Measurements from ENCODE around the gene CLTB. TPM values are rescaled to one million over a fixed set of nuclear protein-coding genes. Genes with fewer than 3 reads are reported as not detected.

CLTB gene
- 26.2 TPM for polyA plus RNA-seq (2013)

- H3K4me1 ChIP-seq (ENCODE audit: control extremely low read depth in 1 of 4, control insufficient read depth in 4 of 4, insufficient read depth in 4 of 4, low read length in 3 of 4), result peaks cover 2 to 15% (median 14%) of the 10 kb centered on the region in 4 experiments
- peak; percentile 87 to 93 (median 93) for DNase-seq
- 1% methylated on average over 99 of the region's 107 CpGs for WGBS (ENCODE audit: insufficient coverage)
These were observed at the start of gene CLTB for GRCh38 chr5:176415952-176416924. TSS of gene CLTB (minus strand) at chr5:176416539. CDS start at chr5:176416363, 176 bp downstream.

GRCh38 chr5:176463113-176463764 lies 46.9 kb upstream of the CLTB start:
- WGBS (ENCODE audit: insufficient coverage), result 100% methylated on average over 2 of the region's 7 CpGs
- ChIA-PET POLR2A (no interaction called here), CTCF (interaction anchor here (0.6 to 1.3 kb wide), 4 partner anchors 11 to 149 kb away, joined by 3 to 4 read pairs (median 4); no protein-coding TSS in a partner anchor)
- Histone ChIP-seq H3K9me3 (ENCODE audit: control extremely low read depth in 1 of 5, control insufficient read depth in 4 of 5, insufficient read depth in 2 of 5, low read depth in 1 of 5, low read length in 4 of 5) (no peaks in the 10 kb centered on the region), H3K27ac (ENCODE audit: insufficient read depth in 1 of 2, low read depth in 1 of 2, low read length in 2 of 2, poor library complexity in 1 of 2, severe bottlenecking in 2 of 2) (no peak overlapping the region), H3K4me3 (ENCODE audit: control insufficient read depth in 1 of 7, extremely low read depth in 1 of 7, insufficient read depth in 4 of 7, low read depth in 2 of 7, low read length in 6 of 7) (no peak overlapping the region), H3K4me1 (ENCODE audit: control extremely low read depth in 1 of 4, control insufficient read depth in 4 of 4, insufficient read depth in 4 of 4, low read length in 3 of 4) (peaks cover 0 to 12% (median 0%) of the 10 kb centered on the region in 4 experiments), H3K36me3 (ENCODE audit: control insufficient read depth in 4 of 4, insufficient read depth in 4 of 4, low read length in 3 of 4) (peaks cover 0 to 5% (median 2%) of the 10 kb centered on the region in 4 experiments), H3K27me3 (replicated peaks in 2 of 5; ENCODE audit: control insufficient read depth in 4 of 5, insufficient read depth in 5 of 5, low read length in 4 of 5) (no peaks in the 10 kb centered on the region)
- no peak for DNase-seq

More at GRCh38 chr5:176415952-176416924, at the start of gene CLTB:
- Histone ChIP-seq H3K36me3 (ENCODE audit: control insufficient read depth in 4 of 4, insufficient read depth in 4 of 4, low read length in 3 of 4) (no peaks in the 10 kb centered on the region), H3K4me3 (ENCODE audit: control insufficient read depth in 1 of 7, extremely low read depth in 1 of 7, insufficient read depth in 4 of 7, low read depth in 2 of 7, low read length in 6 of 7) (peak within 1 kb of the TSS; percentile 46 to 85 (median 75)), H3K27ac (ENCODE audit: insufficient read depth in 1 of 2, low read depth in 1 of 2, low read length in 2 of 2, poor library complexity in 1 of 2, severe bottlenecking in 2 of 2) (peak within 1 kb of the TSS in 1 of 2 experiments; percentile 65), H3K9me3 (ENCODE audit: control extremely low read depth in 1 of 5, control insufficient read depth in 4 of 5, insufficient read depth in 2 of 5, low read depth in 1 of 5, low read length in 4 of 5) (peaks cover 0 to 5% (median 0%) of the 10 kb centered on the region in 5 experiments), H3K27me3 (replicated peaks in 2 of 5; ENCODE audit: control insufficient read depth in 4 of 5, insufficient read depth in 5 of 5, low read length in 4 of 5) (no peaks in the 10 kb centered on the region)
- CTCF ChIA-PET, result interaction anchor here (0.6 to 2.2 kb wide), 22 partner anchors 9 to 664 kb away, joined by 3 to 13 read pairs (median 4); partner anchors contain the start of genes FAF2 and RNF44
- POLR2A ChIA-PET, result interaction anchor here (1.3 to 1.7 kb wide), 2 partner anchors 32 to 122 kb away, joined by 5 to 8 read pairs; partner anchors contain the start of gene FAF2

DNA sequence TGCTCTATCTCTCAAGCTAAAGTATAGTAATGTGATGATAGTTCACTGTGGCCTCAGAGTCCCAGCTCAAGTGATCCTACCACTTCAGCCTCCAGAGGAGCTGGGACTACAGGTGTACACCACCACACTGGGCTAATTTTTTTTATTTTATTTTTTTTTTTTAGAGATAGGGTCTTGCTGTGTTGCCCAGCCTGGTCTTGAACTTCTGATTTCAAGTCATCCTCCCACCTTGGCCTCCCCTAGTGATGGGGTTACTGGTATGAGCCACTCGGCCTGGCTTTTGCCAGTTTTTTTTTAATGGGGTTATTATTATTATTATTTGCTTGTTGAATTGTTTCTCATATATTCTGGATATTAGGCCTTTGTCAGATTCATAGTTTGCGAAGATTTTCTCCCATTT lies 45.0 kb upstream of the CLTB start:
- Histone ChIP-seq H3K27me3 (replicated peaks in 2 of 5; ENCODE audit: control insufficient read depth in 4 of 5, insufficient read depth in 5 of 5, low read length in 4 of 5) (no peaks in the 10 kb centered on the region), H3K27ac (ENCODE audit: insufficient read depth in 1 of 2, low read depth in 1 of 2, low read length in 2 of 2, poor library complexity in 1 of 2, severe bottlenecking in 2 of 2) (no peak overlapping the region), H3K9me3 (ENCODE audit: control extremely low read depth in 1 of 5, control insufficient read depth in 4 of 5, insufficient read depth in 2 of 5, low read depth in 1 of 5, low read length in 4 of 5) (no peaks in the 10 kb centered on the region), H3K4me3 (ENCODE audit: control insufficient read depth in 1 of 7, extremely low read depth in 1 of 7, insufficient read depth in 4 of 7, low read depth in 2 of 7, low read length in 6 of 7) (no peak overlapping the region), H3K4me1 (ENCODE audit: control extremely low read depth in 1 of 4, control insufficient read depth in 4 of 4, insufficient read depth in 4 of 4, low read length in 3 of 4) (peaks cover 0 to 4% (median 0%) of the 10 kb centered on the region in 4 experiments), H3K36me3 (ENCODE audit: control insufficient read depth in 4 of 4, insufficient read depth in 4 of 4, low read length in 3 of 4) (peaks cover 0 to 5% (median 1%) of the 10 kb centered on the region in 4 experiments)
- WGBS (ENCODE audit: insufficient coverage), result no CpG with 5 or more reads among the region's 2 CpGs
- DNase-seq, result no peak
- ChIA-PET POLR2A (no interaction called here), CTCF (interaction anchor here (1.1 kb wide), 1 partner anchor 44 kb away, joined by 4 read pairs; no protein-coding TSS in a partner anchor)

DNA sequence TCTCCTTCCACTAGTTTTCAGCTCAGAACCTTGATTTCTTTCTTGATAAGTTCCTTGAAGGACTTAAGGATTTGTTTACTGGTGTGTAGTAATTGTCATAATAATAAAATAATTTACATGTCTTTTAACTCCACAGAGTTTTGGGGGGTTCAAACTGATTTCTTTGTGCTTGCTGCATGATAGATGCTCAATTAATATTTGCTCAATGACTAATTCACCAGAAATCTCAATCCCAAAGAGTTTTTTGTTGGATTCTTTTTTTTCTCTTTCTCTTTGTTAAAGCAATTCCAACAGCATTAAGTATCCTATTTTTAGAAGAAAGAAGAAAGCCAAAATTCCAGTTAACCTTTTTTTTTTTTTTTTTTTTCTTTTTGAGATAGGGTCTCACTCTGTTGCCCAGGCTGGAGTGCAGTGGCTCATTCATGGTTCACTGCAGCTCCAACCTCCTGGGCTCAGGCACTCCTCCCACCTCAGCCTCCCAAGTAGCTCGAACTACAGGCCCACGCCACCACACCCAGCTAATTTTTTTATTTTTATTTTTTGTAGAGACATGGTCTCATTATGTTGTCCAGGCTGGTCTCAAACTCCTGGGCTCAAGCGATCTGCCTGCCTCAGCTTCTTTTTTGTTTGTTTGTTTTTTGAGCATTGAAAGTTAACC lies 42.7 kb upstream of the CLTB start:
- ChIA-PET CTCF (interaction anchor here (1.1 kb wide), 1 partner anchor 11 kb away, joined by 4 read pairs; the partner anchor contains the start of gene FAF2), POLR2A (no interaction called here)
- Histone ChIP-seq H3K36me3 (ENCODE audit: control insufficient read depth in 4 of 4, insufficient read depth in 4 of 4, low read length in 3 of 4) (peaks cover 0 to 6% (median 2%) of the 10 kb centered on the region in 4 experiments), H3K4me1 (ENCODE audit: control extremely low read depth in 1 of 4, control insufficient read depth in 4 of 4, insufficient read depth in 4 of 4, low read length in 3 of 4) (no peaks in the 10 kb centered on the region), H3K27ac (ENCODE audit: insufficient read depth in 1 of 2, low read depth in 1 of 2, low read length in 2 of 2, poor library complexity in 1 of 2, severe bottlenecking in 2 of 2) (no peak overlapping the region), H3K9me3 (ENCODE audit: control extremely low read depth in 1 of 5, control insufficient read depth in 4 of 5, insufficient read depth in 2 of 5, low read depth in 1 of 5, low read length in 4 of 5) (no peaks in the 10 kb centered on the region), H3K4me3 (ENCODE audit: control insufficient read depth in 1 of 7, extremely low read depth in 1 of 7, insufficient read depth in 4 of 7, low read depth in 2 of 7, low read length in 6 of 7) (no peak overlapping the region), H3K27me3 (replicated peaks in 2 of 5; ENCODE audit: control insufficient read depth in 4 of 5, insufficient read depth in 5 of 5, low read length in 4 of 5) (no peaks in the 10 kb centered on the region)
- WGBS (ENCODE audit: insufficient coverage), result no CpG with 5 or more reads among the region's 3 CpGs
- DNase-seq, result no peak

DNA sequence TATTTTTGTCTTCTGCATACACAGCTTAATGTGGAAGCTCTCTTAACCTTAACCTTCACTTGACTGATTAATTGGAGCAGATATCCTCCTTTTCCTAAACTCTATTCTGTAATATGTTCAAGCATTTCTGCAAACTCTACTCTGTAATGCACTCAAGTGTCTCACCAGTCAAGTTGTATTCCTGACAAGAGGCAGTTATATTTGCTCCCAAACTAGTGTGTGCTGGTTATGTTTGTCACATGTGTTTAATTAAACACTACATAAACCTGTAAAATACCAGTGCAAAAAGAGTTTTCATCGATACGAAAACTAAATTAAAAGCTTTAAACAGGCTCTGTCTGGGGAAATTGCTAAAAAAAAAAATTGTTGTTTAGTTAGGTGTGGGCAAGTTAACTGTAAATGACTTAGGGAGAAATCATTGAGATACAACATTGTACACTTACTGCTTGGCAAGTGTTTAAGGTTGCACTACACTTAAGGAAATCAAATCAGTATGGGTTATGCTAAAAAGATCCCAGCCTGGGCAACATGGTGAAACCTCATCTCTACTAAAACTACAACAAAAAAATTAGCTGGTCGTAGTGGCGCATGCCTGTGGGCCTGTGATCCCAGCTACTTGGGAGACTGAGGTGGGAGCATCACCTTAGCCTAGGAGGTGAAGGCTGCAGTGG lies 38.5 kb upstream of the CLTB start:
- Histone ChIP-seq H3K36me3 (ENCODE audit: control insufficient read depth in 4 of 4, insufficient read depth in 4 of 4, low read length in 3 of 4) (peaks cover 0 to 17% (median 4%) of the 10 kb centered on the region in 4 experiments), H3K4me3 (ENCODE audit: control insufficient read depth in 1 of 7, extremely low read depth in 1 of 7, insufficient read depth in 4 of 7, low read depth in 2 of 7, low read length in 6 of 7) (no peak overlapping the region), H3K27ac (ENCODE audit: insufficient read depth in 1 of 2, low read depth in 1 of 2, low read length in 2 of 2, poor library complexity in 1 of 2, severe bottlenecking in 2 of 2) (no peak overlapping the region), H3K27me3 (replicated peaks in 2 of 5; ENCODE audit: control insufficient read depth in 4 of 5, insufficient read depth in 5 of 5, low read length in 4 of 5) (no peaks in the 10 kb centered on the region), H3K4me1 (ENCODE audit: control extremely low read depth in 1 of 4, control insufficient read depth in 4 of 4, insufficient read depth in 4 of 4, low read length in 3 of 4) (peaks cover 0 to 4% (median 2%) of the 10 kb centered on the region in 4 experiments), H3K9me3 (ENCODE audit: control extremely low read depth in 1 of 5, control insufficient read depth in 4 of 5, insufficient read depth in 2 of 5, low read depth in 1 of 5, low read length in 4 of 5) (no peaks in the 10 kb centered on the region)
- DNase-seq, result no peak
- POLR2A ChIA-PET, result no interaction called here
- CTCF ChIA-PET, result no interaction called here
- WGBS (ENCODE audit: insufficient coverage), result 97% methylated on average over 4 of the region's 4 CpGs

DNA sequence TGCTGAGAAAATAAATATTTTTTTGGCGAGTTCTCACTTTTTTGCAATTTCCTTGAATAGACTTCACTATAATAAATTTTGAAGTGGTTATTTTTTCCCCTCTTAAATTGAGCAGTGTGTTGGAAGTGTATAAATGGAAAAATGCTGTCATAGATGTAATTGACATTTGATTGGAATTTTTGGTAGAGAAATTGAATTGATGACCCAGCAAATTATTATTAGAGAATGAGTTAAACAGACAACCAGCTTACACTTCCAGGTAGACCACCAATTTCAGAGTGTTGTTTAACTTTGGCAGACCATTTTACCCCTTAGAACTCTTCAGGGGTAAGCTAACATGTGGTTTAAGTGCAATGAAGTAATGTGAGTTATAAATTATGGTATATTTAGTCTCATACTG lies 33.7 kb upstream of the CLTB start:
- WGBS (ENCODE audit: insufficient coverage), result no CpG with 5 or more reads among the region's 1 CpG
- H3K4me1 ChIP-seq (ENCODE audit: control extremely low read depth in 1 of 4, control insufficient read depth in 4 of 4, insufficient read depth in 4 of 4, low read length in 3 of 4), result peaks cover 4 to 28% (median 21%) of the 10 kb centered on the region in 4 experiments
- peaks cover 0 to 16% (median 4%) of the 10 kb centered on the region in 4 experiments for H3K36me3 ChIP-seq (ENCODE audit: control insufficient read depth in 4 of 4, insufficient read depth in 4 of 4, low read length in 3 of 4)
- CTCF ChIA-PET, result interaction anchor here (1.1 to 1.5 kb wide), 2 partner anchors 19 to 87 kb away, joined by 3 read pairs; partner anchors contain the start of gene RNF44
- POLR2A ChIA-PET, result interaction anchor here (0.7 kb wide), 1 partner anchor 45 kb away, joined by 5 read pairs; no protein-coding TSS in a partner anchor
- no peaks in the 10 kb centered on the region for H3K27me3 ChIP-seq (replicated peaks in 2 of 5; ENCODE audit: control insufficient read depth in 4 of 5, insufficient read depth in 5 of 5, low read length in 4 of 5)
- H3K27ac ChIP-seq (ENCODE audit: insufficient read depth in 1 of 2, low read depth in 1 of 2, low read length in 2 of 2, poor library complexity in 1 of 2, severe bottlenecking in 2 of 2), result no peak overlapping the region
- no peak for DNase-seq
- no peaks in the 10 kb centered on the region for H3K9me3 ChIP-seq (ENCODE audit: control extremely low read depth in 1 of 5, control insufficient read depth in 4 of 5, insufficient read depth in 2 of 5, low read depth in 1 of 5, low read length in 4 of 5)
- H3K4me3 ChIP-seq (ENCODE audit: control insufficient read depth in 1 of 7, extremely low read depth in 1 of 7, insufficient read depth in 4 of 7, low read depth in 2 of 7, low read length in 6 of 7), result no peak overlapping the region

Measured in common myeloid progenitor, CD34-positive (primary cell).